D721Med (cell line): ENCODE measurements around the gene HEXIM2.
A peak's percentile ranks its signal among the peaks of the same experiment; 100 is the strongest.

Source experiments
- DNase-seq: peaks from one replicate; pipeline ENCODE4 v3.0.0; 2011; ENCODE audit warnings: low spot score; ENCODE audit not compliant: insufficient read length
- FAIRE-seq: peaks from 2 replicates; lab custom pipeline; 2011; peaks lifted over from hg19 to GRCh38; lab: Jason Lieb, UNC
- CTCF ChIP-seq: IDR thresholded peaks from 2 replicates; pipeline ENCODE4 v1.5.1; 2012; ENCODE audit warnings: mild to moderate bottlenecking, control low read depth; ENCODE audit not compliant: insufficient read depth; ENCODE audit errors: missing control alignments

The HEXIM2 gene

GRCh38 chr17:45138911-45139532 is 22.7 kb upstream of the HEXIM2 start:
- TF ChIP-seq CTCF: no peak
- FAIRE-seq (no peak), DNase-seq (peak; percentile 69)

GRCh38 chr17:45139533-45139920 is 22.1 kb upstream of the HEXIM2 start:
- FAIRE-seq: no peak
- DNase-seq: no peak
- no peak for TF ChIP-seq CTCF

- TF ChIP-seq CTCF: no peak
- FAIRE-seq: no peak
- DNase-seq: no peak
Measured at GRCh38 chr17:45143094-45143670, 18.5 kb upstream of the HEXIM2 start.

- no peak for FAIRE-seq
- TF ChIP-seq CTCF: no peak
Measured at GRCh38 chr17:45143767-45144198, 17.9 kb upstream of the HEXIM2 start.

GRCh38 chr17:45144199-45145034 is 17.3 kb upstream of the HEXIM2 start:
- no peak for TF ChIP-seq CTCF
- FAIRE-seq: no peak
- no peak for DNase-seq

More at GRCh38 chr17:45143767-45144198, 17.9 kb upstream of the HEXIM2 start:
- no peak for DNase-seq

- FAIRE-seq: no peak
- DNase-seq: no peak
- TF ChIP-seq CTCF: no peak
Measured at GRCh38 chr17:45145035-45145389, 16.7 kb upstream of the HEXIM2 start.

GRCh38 chr17:45146166-45146565 is 15.5 kb upstream of the HEXIM2 start:
- TF ChIP-seq CTCF: no peak
- DNase-seq: no peak
- FAIRE-seq: no peak
